HL-60 (cell line): Measurements from ENCODE around the gene MOB3A.

ENCODE experiments used
- DNase-seq, 2 experiments: peaks; one replicate each; pipeline ENCODE4 v3.0.0-alpha.2; 2010 to 2020; ENCODE audit warnings: low read depth in 1 of 2, low spot score in 1 of 2
- H3K27ac ChIP-seq: fragments of 250-450 bp; sonication (Bioruptor Pico); replicated peaks from 2 replicates; pipeline ENCODE4 v1.5.1; 2020; ENCODE audit warnings: mild to moderate bottlenecking, moderate library complexity
- H3K27me3 ChIP-seq: fragments of 250-450 bp; sonication (Bioruptor Pico); 2 replicates; pipeline ENCODE4 v1.5.1; 2021; ENCODE audit warnings: mild to moderate bottlenecking, moderate library complexity; ENCODE audit not compliant: insufficient read depth, poor library complexity, severe bottlenecking
- H3K4me3 ChIP-seq: replicated peaks from 2 replicates; pipeline ENCODE4 v1.5.1; 2011; ENCODE audit warnings: mild to moderate bottlenecking, control low read depth, low read length; ENCODE audit not compliant: insufficient read depth
- CTCF ChIP-seq: IDR thresholded peaks from one replicate; pipeline ENCODE4 v1.5.1; 2011; ENCODE audit warnings: low read length, control low read depth, inconsistent platforms; ENCODE audit not compliant: insufficient read depth
- GABPA ChIP-seq: IDR thresholded peaks from 2 replicates; pipeline ENCODE4 v1.6.1; 2012; ENCODE audit warnings: low read depth
- POLR2AphosphoS5 ChIP-seq: IDR thresholded peaks from 2 replicates; pipeline ENCODE4 v1.6.1; 2012; ENCODE audit warnings: low read depth
- SPI1 ChIP-seq: IDR thresholded peaks from 2 replicates; pipeline ENCODE4 v1.6.1; 2012; ENCODE audit warnings: low read depth, mild to moderate bottlenecking, borderline replicate concordance
- TF ChIP-seq, protein P1 (sequence below): IDR thresholded peaks from 2 replicates; pipeline ENCODE4 v1.6.1; 2012; ENCODE audit warnings: low read depth; ENCODE audit not compliant: insufficient replicate concordance

The MOB3A gene

GRCh38 chr19:2099937-2100718 is 4.0 kb upstream of the MOB3A start:
- no peak for DNase-seq
- no peak overlapping the region for H3K4me3 ChIP-seq
- H3K27ac ChIP-seq, result no peak overlapping the region
- H3K27me3 ChIP-seq, result no peaks in the 10 kb centered on the region
- no peak for TF ChIP-seq CTCF
- no peak for TF ChIP-seq SPI1
- TF ChIP-seq GABPA, result no peak
- no peak; the same call in 1 of the 2 replicates for TF ChIP-seq POLR2AphosphoS5
- TF ChIP-seq, protein P1, sequence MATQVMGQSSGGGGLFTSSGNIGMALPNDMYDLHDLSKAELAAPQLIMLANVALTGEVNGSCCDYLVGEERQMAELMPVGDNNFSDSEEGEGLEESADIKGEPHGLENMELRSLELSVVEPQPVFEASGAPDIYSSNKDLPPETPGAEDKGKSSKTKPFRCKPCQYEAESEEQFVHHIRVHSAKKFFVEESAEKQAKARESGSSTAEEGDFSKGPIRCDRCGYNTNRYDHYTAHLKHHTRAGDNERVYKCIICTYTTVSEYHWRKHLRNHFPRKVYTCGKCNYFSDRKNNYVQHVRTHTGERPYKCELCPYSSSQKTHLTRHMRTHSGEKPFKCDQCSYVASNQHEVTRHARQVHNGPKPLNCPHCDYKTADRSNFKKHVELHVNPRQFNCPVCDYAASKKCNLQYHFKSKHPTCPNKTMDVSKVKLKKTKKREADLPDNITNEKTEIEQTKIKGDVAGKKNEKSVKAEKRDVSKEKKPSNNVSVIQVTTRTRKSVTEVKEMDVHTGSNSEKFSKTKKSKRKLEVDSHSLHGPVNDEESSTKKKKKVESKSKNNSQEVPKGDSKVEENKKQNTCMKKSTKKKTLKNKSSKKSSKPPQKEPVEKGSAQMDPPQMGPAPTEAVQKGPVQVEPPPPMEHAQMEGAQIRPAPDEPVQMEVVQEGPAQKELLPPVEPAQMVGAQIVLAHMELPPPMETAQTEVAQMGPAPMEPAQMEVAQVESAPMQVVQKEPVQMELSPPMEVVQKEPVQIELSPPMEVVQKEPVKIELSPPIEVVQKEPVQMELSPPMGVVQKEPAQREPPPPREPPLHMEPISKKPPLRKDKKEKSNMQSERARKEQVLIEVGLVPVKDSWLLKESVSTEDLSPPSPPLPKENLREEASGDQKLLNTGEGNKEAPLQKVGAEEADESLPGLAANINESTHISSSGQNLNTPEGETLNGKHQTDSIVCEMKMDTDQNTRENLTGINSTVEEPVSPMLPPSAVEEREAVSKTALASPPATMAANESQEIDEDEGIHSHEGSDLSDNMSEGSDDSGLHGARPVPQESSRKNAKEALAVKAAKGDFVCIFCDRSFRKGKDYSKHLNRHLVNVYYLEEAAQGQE, result no peak

DNA sequence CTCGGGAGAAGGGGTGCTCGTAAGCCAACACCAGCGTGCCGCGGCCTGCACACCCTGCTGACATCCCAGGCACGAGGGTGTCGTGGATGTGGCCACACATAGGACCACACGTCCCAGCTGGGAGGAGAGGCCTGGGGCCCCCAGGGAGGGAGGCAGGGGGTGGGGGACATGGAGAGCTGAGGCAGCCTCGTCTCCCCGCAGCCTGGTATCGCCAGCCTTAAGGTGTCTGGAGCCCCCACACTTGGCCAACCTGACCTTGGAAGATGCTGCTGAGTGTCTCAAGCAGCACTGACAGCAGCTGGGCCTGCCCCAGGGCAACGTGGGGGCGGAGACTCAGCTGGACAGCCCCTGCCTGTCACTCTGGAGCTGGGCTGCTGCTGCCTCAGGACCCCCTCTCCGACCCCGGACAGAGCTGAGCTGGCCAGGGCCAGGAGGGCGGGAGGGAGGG is 3.0 kb upstream of the MOB3A start:
- TF ChIP-seq, protein P1, result no peak
- TF ChIP-seq CTCF, result no peak
- TF ChIP-seq POLR2AphosphoS5, result no peak
- no peak for TF ChIP-seq GABPA
- TF ChIP-seq SPI1, result no peak
- DNase-seq, result no peak
- Histone ChIP-seq H3K27me3 (no peaks in the 10 kb centered on the region), H3K27ac (no peak overlapping the region), H3K4me3 (no peak overlapping the region)

- DNase-seq, result no peak
- H3K27ac ChIP-seq, result no peak overlapping the region
Observed at GRCh38 chr19:2097886-2098327, 1.8 kb upstream of the MOB3A start.

More at GRCh38 chr19:2097886-2098327, 1.8 kb upstream of the MOB3A start:
- H3K4me3 ChIP-seq, result no peak overlapping the region
- H3K27me3 ChIP-seq, result no peaks in the 10 kb centered on the region
- TF ChIP-seq GABPA, result no peak
- TF ChIP-seq, protein P1, result no peak
- TF ChIP-seq POLR2AphosphoS5, result no peak
- no peak for TF ChIP-seq CTCF
- no peak for TF ChIP-seq SPI1
